ENCODE results near the gene CEP164.
"Not testable (repeated sequence)": the region's sequence is repeated elsewhere in the genome, so short reads cannot be mapped to it uniquely, and the experiment has no call there.

The CEP164 gene

GRCh38 chr11:117443266-117444186 is 115.9 kb downstream of the CEP164 start:
- DNase-seq = peak; percentile 8

GRCh38 chr11:117444256-117444655 is 116.6 kb downstream of the CEP164 start:
- DNase-seq = no peak

GRCh38 chr11:117444711-117445658 is 117.3 kb downstream of the CEP164 start:
- no peak for DNase-seq

- no peak for DNase-seq
Measured at GRCh38 chr11:117449111-117449693, 121.5 kb downstream of the CEP164 start.

GRCh38 chr11:117453886-117454563 is 126.4 kb downstream of the CEP164 start:
- DNase-seq = no peak

GRCh38 chr11:117454564-117454917 is 126.9 kb downstream of the CEP164 start:
- no peak for DNase-seq

GRCh38 chr11:117456027-117456720 is 128.5 kb downstream of the CEP164 start:
- no peak for DNase-seq

GRCh38 chr11:117456721-117457029 is 129.0 kb downstream of the CEP164 start:
- not testable (repeated sequence) for DNase-seq

GRCh38 chr11:117457031-117457785 is 129.6 kb downstream of the CEP164 start:
- DNase-seq = no peak

GRCh38 chr11:117457835-117458234 is 130.2 kb downstream of the CEP164 start:
- DNase-seq = no peak

- no peak for DNase-seq
Measured at GRCh38 chr11:117458275-117459122, 130.8 kb downstream of the CEP164 start.

- no peak for DNase-seq
Measured at GRCh38 chr11:117459123-117459978, 131.7 kb downstream of the CEP164 start.

- no peak for DNase-seq
Measured at GRCh38 chr11:117459979-117460300, 132.3 kb downstream of the CEP164 start.

GRCh38 chr11:117461396-117462182 is 133.9 kb downstream of the CEP164 start:
- no peak for DNase-seq

- DNase-seq = no peak
Measured at GRCh38 chr11:117462183-117462863, 134.7 kb downstream of the CEP164 start.

- no peak for DNase-seq
Measured at GRCh38 chr11:117462864-117463247, 135.2 kb downstream of the CEP164 start.
